Prostate gland (tissue), 2 donors: ENCODE measurements around the gene PLA2G2F. TPM values are rescaled to one million over a fixed set of nuclear protein-coding genes. Genes with fewer than 3 reads are reported as not detected.

Experiments
- DNase-seq: peaks from one replicate; pipeline ENCODE4 v3.0.0-alpha.2; 2019; ENCODE audit warnings: low spot score
- H3K27ac ChIP-seq, 2 donors: fragments of 200-600 bp; sonication (generic); 2 replicates each; pipeline ENCODE4 v1.5.1; 2017 to 2019
- H3K27me3 ChIP-seq: fragments of 200-600 bp; sonication (generic); replicated peaks from 2 replicates; pipeline ENCODE4 v1.5.1; 2019; ENCODE audit not compliant: insufficient read depth
- H3K36me3 ChIP-seq, 2 donors: fragments of 200-600 bp; sonication (generic); 1 replicate in 1 of 2; 2 replicates in 1 of 2; pipeline versions ENCODE4 v1.5.1 to v1.8.1; 2017 to 2019
- H3K4me1 ChIP-seq: fragments of 200-600 bp; sonication (generic); replicated peaks from 2 replicates; pipeline ENCODE4 v1.5.1; 2019
- H3K4me3 ChIP-seq, 2 donors: fragments of 200-600 bp; sonication (generic); 2 replicates each; pipeline ENCODE4 v1.5.1; 2017 to 2019
- H3K9me3 ChIP-seq: fragments of 200-600 bp; sonication (generic); 2 replicates; pipeline ENCODE4 v1.5.1; 2017
- CTCF ChIP-seq, 4 experiments: fragments of 200-600 bp in 2 of 4; fragments of 450-650 bp in 2 of 4; sonication (generic) in 2 of 4; IDR thresholded peaks; 1 replicate in 3 of 4; 2 replicates in 1 of 4; pipeline ENCODE4 v1.5.1; 2016 to 2019; ENCODE audit warnings: antibody characterized with exemption in 4 of 4, mild to moderate bottlenecking in 2 of 4, moderate library complexity in 2 of 4
- POLR2A ChIP-seq: fragments of 450-650 bp; IDR thresholded peaks from one replicate; pipeline ENCODE4 v1.6.1; 2016; ENCODE audit warnings: antibody characterized with exemption, mild to moderate bottlenecking
- POLR2AphosphoS5 ChIP-seq: sonication (generic); formaldehyde crosslinking; IDR thresholded peaks from one replicate; pipeline ENCODE4 v1.6.1; 2017; ENCODE audit warnings: antibody characterized with exemption
- WGBS: methylation state at CpG from one replicate; pipeline ENCODE4 v1.1.5; 2018; 5-methylcytosine and 5-hydroxymethylcytosine counted together
- intact Hi-C: fragments of 100-400 bp; cut with DNase I; formaldehyde crosslinking; loops from one replicate; pipeline ENCODE4 v1.14.2; 2022
- total RNA-seq, 2 donors: library from RNA; depleted of rRNA; stranded (reverse); fragments of >200 nt; gene quantifications; one replicate each; pipeline ENCODE4 v1.1.0, GENCODE V29; 2016

PLA2G2F gene
- total RNA-seq, 2 donors from 2014 or later: 0.23 TPM

- Histone ChIP-seq H3K27me3 (no peaks in the 10 kb centered on the region), H3K4me3 (no peak overlapping the region), H3K9me3 (no peaks in the 10 kb centered on the region), H3K36me3 (no peaks in the 10 kb centered on the region), H3K4me1 (peaks cover 6% of the 10 kb centered on the region), H3K27ac (no peak overlapping the region)
- intact Hi-C loops: no loop called here
- DNase-seq: peak; percentile 63
- WGBS: 79% methylated on average over 4 of the region's 4 CpGs
- TF ChIP-seq POLR2AphosphoS5: peak; percentile 83
- TF ChIP-seq CTCF (IDR thresholded peaks at IDR 0.05): no peak
These were observed 2.1 kb upstream of the PLA2G2F start for GRCh38 chr1:20137055-20137454.

DNA sequence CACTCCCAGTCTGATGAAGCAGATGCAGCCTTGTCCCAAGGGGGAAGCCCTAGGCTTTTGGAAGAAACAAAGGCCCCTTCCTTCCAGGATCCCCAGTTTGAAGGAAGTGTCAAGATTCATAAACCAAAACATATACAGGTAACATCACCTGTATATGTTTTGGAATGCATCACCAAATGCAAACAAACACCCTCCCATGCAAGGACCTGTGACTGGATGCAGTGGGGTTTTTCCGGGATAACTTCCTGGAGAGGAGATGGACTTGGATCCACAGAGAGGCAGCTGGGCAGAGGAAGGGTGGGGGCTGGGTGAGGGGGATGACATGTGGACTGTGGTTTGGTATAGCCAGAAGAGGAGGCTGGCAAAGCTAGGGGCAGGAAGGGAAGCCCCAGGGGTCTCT, 1.5 kb upstream of the PLA2G2F start:
- WGBS: 81% methylated on average over 1 of the region's 1 CpG
- H3K4me3 ChIP-seq: no peak overlapping the region
- H3K4me1 ChIP-seq: peaks cover 6% of the 10 kb centered on the region
- no peak for DNase-seq
- H3K36me3 ChIP-seq: no peaks in the 10 kb centered on the region
- H3K27me3 ChIP-seq: no peaks in the 10 kb centered on the region
- no peak for TF ChIP-seq CTCF (IDR thresholded peaks at IDR 0.05)
- no peak for TF ChIP-seq POLR2AphosphoS5
- no peak overlapping the region for H3K27ac ChIP-seq
- no peaks in the 10 kb centered on the region for H3K9me3 ChIP-seq
- intact Hi-C loops: no loop called here

- TF ChIP-seq POLR2A (no peak), POLR2AphosphoS5 (no peak), CTCF (IDR thresholded peaks at IDR 0.05) (no peak)
- intact Hi-C loops: no loop called here
- H3K27me3 ChIP-seq: no peaks in the 10 kb centered on the region
- no peaks in the 10 kb centered on the region for H3K36me3 ChIP-seq
- DNase-seq: no peak
- H3K27ac ChIP-seq: no peak overlapping the region
- H3K4me3 ChIP-seq: no peak overlapping the region
- H3K9me3 ChIP-seq: no peaks in the 10 kb centered on the region
- 91% methylated on average over 6 of the region's 6 CpGs for WGBS
- H3K4me1 ChIP-seq: peaks cover 6% of the 10 kb centered on the region
These were observed 777 bp upstream of the PLA2G2F start for GRCh38 chr1:20138346-20138745.

- intact Hi-C loops: no loop called here
- no peak overlapping the region for H3K27ac ChIP-seq
- H3K36me3 ChIP-seq: no peaks in the 10 kb centered on the region
- DNase-seq: peak; percentile 46
- WGBS: 78% methylated on average over 13 of the region's 13 CpGs
- no peaks in the 10 kb centered on the region for H3K9me3 ChIP-seq
- TF ChIP-seq POLR2AphosphoS5 (peak; percentile 74), POLR2A (no peak)
- no peaks in the 10 kb centered on the region for H3K27me3 ChIP-seq
- peaks cover 6% of the 10 kb centered on the region for H3K4me1 ChIP-seq
- no peak overlapping the region for H3K4me3 ChIP-seq
These were observed 871 bp downstream of the PLA2G2F start for GRCh38 chr1:20139776-20140612.

DNA sequence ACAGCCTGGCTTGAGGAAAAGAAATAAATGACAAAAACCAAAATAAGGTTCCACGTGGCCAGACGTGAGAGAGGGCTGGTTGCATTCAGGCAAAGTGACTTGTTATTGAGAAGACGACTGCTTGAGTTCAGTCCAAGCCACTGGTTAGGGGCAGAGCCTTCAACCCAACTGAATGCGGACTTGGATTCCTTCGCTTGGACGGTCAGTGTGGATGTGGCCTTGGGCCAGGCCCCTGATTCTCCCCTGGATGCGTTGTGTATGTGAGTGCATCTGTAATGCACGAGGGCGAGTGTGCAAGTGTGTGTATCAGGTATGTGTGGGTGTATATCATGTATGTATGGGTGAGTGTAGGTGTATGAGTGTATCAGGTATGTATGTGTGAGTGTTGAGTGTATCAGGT, 1.9 kb downstream of the PLA2G2F start:
- TF ChIP-seq POLR2A (no peak), POLR2AphosphoS5 (no peak), CTCF (IDR thresholded peaks at IDR 0.05) (no peak)
- 87% methylated on average over 9 of the region's 9 CpGs for WGBS
- H3K4me3 ChIP-seq: no peak overlapping the region
- no peak overlapping the region for H3K27ac ChIP-seq
- H3K27me3 ChIP-seq: no peaks in the 10 kb centered on the region
- intact Hi-C loops: no loop called here
- no peaks in the 10 kb centered on the region for H3K9me3 ChIP-seq
- H3K4me1 ChIP-seq: peaks cover 6% of the 10 kb centered on the region
- no peak for DNase-seq
- H3K36me3 ChIP-seq: no peaks in the 10 kb centered on the region
